GM12865 (cell line): ENCODE data around the gene HOXD1.

Experiments
- DNase-seq: peaks from one replicate; pipeline ENCODE4 v3.0.0; 2010; ENCODE audit warnings: low read depth
- H3K4me3 ChIP-seq: 2 replicates; pipeline ENCODE4 v1.5.1; 2011; ENCODE audit warnings: mild to moderate bottlenecking, low read depth, low read length, control low read depth
- CTCF ChIP-seq: IDR thresholded peaks from 2 replicates; pipeline ENCODE4 v1.5.1; 2011; ENCODE audit warnings: low read length, control low read depth, low read depth, inconsistent platforms; ENCODE audit not compliant: insufficient read depth; ENCODE audit errors: missing control alignments

The HOXD1 gene

GRCh38 chr2:176205126-176205525 is 16.7 kb downstream of the HOXD1 start:
- DNase-seq = no peak
- TF ChIP-seq CTCF = no peak
- H3K4me3 ChIP-seq = no peak overlapping the region

GRCh38 chr2:176206136-176206535 is 17.7 kb downstream of the HOXD1 start:
- no peak for TF ChIP-seq CTCF
- DNase-seq = no peak
- no peak overlapping the region for H3K4me3 ChIP-seq

- DNase-seq = no peak
- H3K4me3 ChIP-seq = no peak overlapping the region
- TF ChIP-seq CTCF = no peak
Observed at GRCh38 chr2:176206682-176207081, 18.2 kb downstream of the HOXD1 start.

GRCh38 chr2:176211110-176211509 is 22.6 kb downstream of the HOXD1 start:
- no peak for DNase-seq
- no peak for TF ChIP-seq CTCF
- H3K4me3 ChIP-seq = no peak overlapping the region

- no peak overlapping the region for H3K4me3 ChIP-seq
- no peak for DNase-seq
- TF ChIP-seq CTCF = no peak
Observed at GRCh38 chr2:176212276-176212675, 23.8 kb downstream of the HOXD1 start.

GRCh38 chr2:176213406-176213805 is 24.9 kb downstream of the HOXD1 start:
- TF ChIP-seq CTCF = no peak
- no peak for DNase-seq

DNA sequence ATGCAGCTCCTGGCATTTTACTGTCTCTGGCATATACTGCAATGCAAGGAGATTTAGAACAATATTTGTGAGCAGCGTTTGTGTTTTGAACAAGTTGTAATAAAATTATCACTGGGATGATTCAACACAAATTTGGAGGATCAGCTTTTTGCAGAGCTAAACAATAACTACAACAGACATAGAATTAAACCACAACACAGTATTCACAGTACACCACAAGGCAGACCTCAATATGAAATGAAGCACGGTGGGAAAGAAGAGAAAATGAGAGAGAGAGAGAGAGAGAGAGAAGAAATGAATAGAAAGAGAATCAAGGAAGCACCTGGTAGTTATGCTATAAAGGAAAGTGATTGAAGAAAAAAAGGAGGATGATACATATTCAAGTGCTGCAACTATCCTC is 39.4 kb downstream of the HOXD1 start:
- TF ChIP-seq CTCF = no peak
- no peak overlapping the region for H3K4me3 ChIP-seq
- no peak for DNase-seq

More at GRCh38 chr2:176213406-176213805, 24.9 kb downstream of the HOXD1 start:
- no peak overlapping the region for H3K4me3 ChIP-seq
